Heart left ventricle (tissue), 13 donors: Measurements from ENCODE around the gene ZBTB20.

Experiments used
- POLR2A ChIP-seq, 2 donors: fragments of 450-650 bp; IDR thresholded peaks; one replicate each; pipeline ENCODE4 v1.6.1; 2017; ENCODE audit warnings: antibody characterized with exemption in 2 of 2, mild to moderate bottlenecking in 2 of 2, moderate library complexity in 2 of 2
- TF ChIP-seq, protein P1 (sequence below), 12 donors: fragments of 200-600 bp; sonication (generic) in 4 of 12; IDR thresholded peaks; one replicate each; pipeline versions ENCODE4 v1.5.0 to v1.8.0; 2018 to 2022; ENCODE audit warnings: antibody characterized with exemption in 12 of 12, mild to moderate bottlenecking in 5 of 12
- donor health status: ischemic (EF 13 %, LVEDD 7.1; RV severe dilation, severe dysfunction).
- donor health status: DM: no; HTN: yes; CAD: no.
- donor health status: DM: no; HTN: no; CAD: no.
- donor health status: ischemic (EF 25% LVEDD 6.9; RV normal size, moderate dysfunction).
- donor health status: ischemic (EF 25% LVEDD 5.7; RV mildly dilated, moderate dysfunction).
- donor health status: ischemic (EF 35%, LVEDD 5.7; RV mildly dilated, moderate dysfunction).
- donor health status: nonischemic (EF 11% LVEDD 7.7; RV severe dilation, severe dysfunction).
- donor health status: DM: yes; HTN: yes; CAD: no.
- donor health status: PGD.
- donor health status: ischemic (EF 29% LVEDD 5.4; RV normal size, mild dysfunction).
- donor health status: nonischemic (EF 23%, LVEDD 6.1; RV moderate dilation, normal function).

DNA sequence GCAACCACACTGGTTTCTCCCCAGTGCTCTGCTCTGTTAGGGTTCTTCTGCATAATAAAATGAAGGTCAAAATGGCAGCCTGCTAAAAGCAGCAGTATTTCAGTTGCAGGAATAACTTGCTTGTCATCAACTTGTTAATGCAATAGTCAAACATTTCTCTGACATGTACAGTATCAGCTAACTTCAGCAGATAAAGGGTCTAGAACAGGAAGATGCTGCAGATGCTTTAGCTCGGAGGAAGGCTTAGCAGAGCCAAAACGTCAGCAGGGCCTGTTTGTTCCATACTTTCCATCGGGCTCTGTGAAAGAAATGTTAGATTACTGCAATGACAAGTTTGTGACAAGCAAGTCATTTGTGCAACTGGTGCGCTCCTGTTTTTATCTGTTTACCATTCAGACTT is 561.4 kb downstream of the ZBTB20 start:
- TF ChIP-seq, protein P1, sequence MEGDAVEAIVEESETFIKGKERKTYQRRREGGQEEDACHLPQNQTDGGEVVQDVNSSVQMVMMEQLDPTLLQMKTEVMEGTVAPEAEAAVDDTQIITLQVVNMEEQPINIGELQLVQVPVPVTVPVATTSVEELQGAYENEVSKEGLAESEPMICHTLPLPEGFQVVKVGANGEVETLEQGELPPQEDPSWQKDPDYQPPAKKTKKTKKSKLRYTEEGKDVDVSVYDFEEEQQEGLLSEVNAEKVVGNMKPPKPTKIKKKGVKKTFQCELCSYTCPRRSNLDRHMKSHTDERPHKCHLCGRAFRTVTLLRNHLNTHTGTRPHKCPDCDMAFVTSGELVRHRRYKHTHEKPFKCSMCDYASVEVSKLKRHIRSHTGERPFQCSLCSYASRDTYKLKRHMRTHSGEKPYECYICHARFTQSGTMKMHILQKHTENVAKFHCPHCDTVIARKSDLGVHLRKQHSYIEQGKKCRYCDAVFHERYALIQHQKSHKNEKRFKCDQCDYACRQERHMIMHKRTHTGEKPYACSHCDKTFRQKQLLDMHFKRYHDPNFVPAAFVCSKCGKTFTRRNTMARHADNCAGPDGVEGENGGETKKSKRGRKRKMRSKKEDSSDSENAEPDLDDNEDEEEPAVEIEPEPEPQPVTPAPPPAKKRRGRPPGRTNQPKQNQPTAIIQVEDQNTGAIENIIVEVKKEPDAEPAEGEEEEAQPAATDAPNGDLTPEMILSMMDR (IDR thresholded peaks at IDR 0.05): no peak
- no peak for TF ChIP-seq POLR2A (IDR thresholded peaks at IDR 0.05)
